SK-N-SH (cell line): ENCODE measurements around the gene MAPKAP1. TPM values are rescaled to one million over a fixed set of nuclear protein-coding genes. Genes with fewer than 3 reads are reported as not detected.
"Not testable (repeated sequence)": the region's sequence is repeated elsewhere in the genome, so short reads cannot be mapped to it uniquely, and the experiment has no call there.

ENCODE experiments used
- CTCF ChIA-PET: fragments of 300-600, 350-600 bp; formaldehyde crosslinking; extraction: SDS; loops from one replicate; lab custom pipeline; 2021; lab: Yijun Ruan, JAX
- POLR2A ChIA-PET: fragments of 350-600 bp; sonication (Branson Sonifier 250); formaldehyde crosslinking; extraction: SDS; loops from one replicate; lab custom pipeline; 2020; ENCODE audit warnings: antibody characterized with exemption, inconsistent platforms; lab: Yijun Ruan, JAX
- DNase-seq: peaks from one replicate; pipeline ENCODE4 v3.0.0; 2012
- H2AFZ ChIP-seq: fragments of 200-600 bp; sonication (generic); 2 replicates; pipeline ENCODE4 v1.8.1; 2016; ENCODE audit warnings: antibody characterized with exemption, mild to moderate bottlenecking, low read depth
- H3F3A ChIP-seq: fragments of 200-600 bp; sonication (generic); replicated peaks from 2 replicates; pipeline ENCODE3; 2016; ENCODE audit warnings: antibody characterized with exemption, mild to moderate bottlenecking; ENCODE audit not compliant: insufficient read depth
- H3K27ac ChIP-seq, 2 experiments: fragments of 200-500 bp in 1 of 2; fragments of 200-600 bp in 1 of 2; sonication (Bioruptor generic) in 1 of 2; sonication (generic), shearing (Covaris generic) in 1 of 2; 2 replicates each; pipeline versions ENCODE4 v1.5.1 to v1.6.1; 2014 to 2016; ENCODE audit warnings: low read depth in 2 of 2, inconsistent platforms in 1 of 2, low read length in 1 of 2, mild to moderate bottlenecking in 1 of 2, mixed read lengths in 1 of 2
- H3K27me3 ChIP-seq: fragments of 200-600 bp; sonication (generic), shearing (Covaris generic); 2 replicates; pipeline ENCODE4 v1.6.1; 2016; ENCODE audit warnings: mixed run types; ENCODE audit not compliant: insufficient read depth
- H3K36me3 ChIP-seq, 2 experiments: fragments of 200-500 bp in 1 of 2; fragments of 200-600 bp in 1 of 2; sonication (Bioruptor generic) in 1 of 2; sonication (generic) in 1 of 2; replicated peaks in 1 of 2; 2 replicates each; pipeline versions ENCODE3 to v1.5.1; 2014 to 2016; ENCODE audit warnings: low read length in 1 of 2, mild to moderate bottlenecking in 1 of 2; ENCODE audit not compliant: insufficient read depth in 2 of 2, control insufficient read depth in 1 of 2
- H3K4me1 ChIP-seq, 2 experiments: fragments of 200-500 bp in 1 of 2; fragments of 200-600 bp in 1 of 2; sonication (Bioruptor generic) in 1 of 2; sonication (generic), shearing (Covaris generic) in 1 of 2; 2 replicates each; pipeline versions ENCODE4 v1.5.1 to v1.6.1; 2014 to 2016; ENCODE audit warnings: low read depth in 1 of 2, low read length in 1 of 2, mixed run types in 1 of 2; ENCODE audit not compliant: insufficient read depth in 2 of 2, control insufficient read depth in 1 of 2
- H3K4me2 ChIP-seq: fragments of 200-600 bp; sonication (generic), shearing (Covaris generic); 2 replicates; pipeline ENCODE4 v1.6.1; 2017; ENCODE audit warnings: mixed run types
- H3K4me3 ChIP-seq, 2 experiments: fragments of 200-500 bp in 1 of 2; fragments of 200-600 bp in 1 of 2; sonication (Bioruptor generic) in 1 of 2; sonication (generic), shearing (Covaris generic) in 1 of 2; 2 replicates each; pipeline versions ENCODE4 v1.5.1 to v1.8.1; 2014 to 2016; ENCODE audit warnings: low read depth in 2 of 2, inconsistent platforms in 1 of 2, low read length in 1 of 2, mild to moderate bottlenecking in 1 of 2, mixed read lengths in 1 of 2, moderate library complexity in 1 of 2
- H3K79me2 ChIP-seq: fragments of 200-600 bp; sonication (generic); 2 replicates; pipeline ENCODE4 v1.8.1; 2017; ENCODE audit warnings: mild to moderate bottlenecking; ENCODE audit not compliant: insufficient read depth
- H3K9ac ChIP-seq: fragments of 200-600 bp; sonication (generic); 2 replicates; pipeline ENCODE4 v1.6.1; 2017; ENCODE audit warnings: mixed run types
- H3K9me2 ChIP-seq: fragments of 200-600 bp; sonication (generic); 2 replicates; pipeline ENCODE4 v1.6.1; 2017; ENCODE audit warnings: mixed run types
- H3K9me3 ChIP-seq: fragments of 200-600 bp; sonication (generic); 2 replicates; pipeline ENCODE4 v1.6.1; 2017; ENCODE audit warnings: mixed run types, mild to moderate bottlenecking, moderate library complexity
- H4K20me1 ChIP-seq: fragments of 200-600 bp; sonication (generic); 2 replicates; pipeline ENCODE4 v1.6.1; 2017; ENCODE audit warnings: mild to moderate bottlenecking, mixed run types; ENCODE audit not compliant: insufficient read depth
- ELF1 ChIP-seq: IDR thresholded peaks from 2 replicates; pipeline ENCODE4 v1.4.0; 2012
- EP300 ChIP-seq, 2 experiments: IDR thresholded peaks; 2 replicates each; pipeline versions ENCODE4 v1.4.0 to v1.6.1; 2012; ENCODE audit warnings: borderline replicate concordance in 1 of 2, low read depth in 1 of 2, low read length in 1 of 2
- FOSL2 ChIP-seq: IDR thresholded peaks from 2 replicates; pipeline ENCODE4 v1.4.0; 2012; ENCODE audit warnings: low read depth, mild to moderate bottlenecking, moderate library complexity, borderline replicate concordance
- GABPA ChIP-seq: IDR thresholded peaks from 2 replicates; pipeline ENCODE4 v1.4.0; 2012; ENCODE audit warnings: low read depth, mild to moderate bottlenecking
- GATA2 ChIP-seq: sonication (generic); formaldehyde crosslinking; IDR thresholded peaks from 2 replicates; pipeline ENCODE4 v1.5.0; 2020; ENCODE audit warnings: mild to moderate bottlenecking, missing genetic modification reagents
- MXI1 ChIP-seq: IDR thresholded peaks from 2 replicates; pipeline ENCODE4 v1.6.1; 2012; ENCODE audit warnings: mild to moderate bottlenecking, low read depth, low read length, improper control_type of control experiment
- POLR2AphosphoS5 ChIP-seq: IDR thresholded peaks from 2 replicates; pipeline ENCODE4 v1.6.1; 2012; ENCODE audit warnings: low read depth, low read length
- RAD21 ChIP-seq: IDR thresholded peaks from 2 replicates; pipeline ENCODE4 v1.6.1; 2012; ENCODE audit warnings: mild to moderate bottlenecking, low read length
- RXRA ChIP-seq: IDR thresholded peaks from 2 replicates; pipeline ENCODE4 v1.4.0; 2012; ENCODE audit warnings: low read depth, mild to moderate bottlenecking, borderline replicate concordance
- SIN3A ChIP-seq: IDR thresholded peaks from 2 replicates; pipeline ENCODE4 v1.6.1; 2012; ENCODE audit warnings: low read depth, mild to moderate bottlenecking, low read length, moderate library complexity, borderline replicate concordance
- TAF1 ChIP-seq: IDR thresholded peaks from 2 replicates; pipeline ENCODE4 v1.6.1; 2012; ENCODE audit warnings: low read depth, mild to moderate bottlenecking, low read length, moderate library complexity, borderline replicate concordance
- TEAD4 ChIP-seq: IDR thresholded peaks from 2 replicates; pipeline ENCODE4 v1.4.0; 2012; ENCODE audit warnings: mild to moderate bottlenecking, borderline replicate concordance; ENCODE audit not compliant: insufficient read depth
- WGBS: methylation state at CpG from one replicate; pipeline ENCODE4 v1.1.6; 2017; ENCODE audit warnings: low lambda C conversion rate; 5-methylcytosine and 5-hydroxymethylcytosine counted together
- polyA plus RNA-seq, 3 experiments: library from polyadenylated mRNA; depleted of rRNA; stranded (reverse); fragments of >200 nt; gene quantifications; 2 replicates each; pipeline ENCODE4 v1.2.3, GENCODE V29; 2012
- TF ChIP-seq, protein P1 (sequence below): IDR thresholded peaks from 2 replicates; pipeline ENCODE4 v1.4.0; 2012; ENCODE audit warnings: low read depth
- TF ChIP-seq, protein P2 (sequence below): IDR thresholded peaks from 2 replicates; pipeline ENCODE4 v1.4.0; 2012; ENCODE audit warnings: low read depth, borderline replicate concordance
- TF ChIP-seq, protein P3 (sequence below): fragments of 200-600 bp; sonication (generic); IDR thresholded peaks from 2 replicates; pipeline ENCODE4 v1.6.1; 2017; ENCODE audit warnings: antibody characterized with exemption, mild to moderate bottlenecking, moderate library complexity
- TF ChIP-seq, protein P4 (sequence below): fragments of 150-350 bp; IDR thresholded peaks from 2 replicates; pipeline ENCODE4 v1.6.1; 2016; ENCODE audit warnings: mild to moderate bottlenecking, low read depth, low read length

The MAPKAP1 gene
- polyA plus RNA-seq, 1 of the 3 experiments (the other 2 are of a cell fraction), result 117 TPM

DNA sequence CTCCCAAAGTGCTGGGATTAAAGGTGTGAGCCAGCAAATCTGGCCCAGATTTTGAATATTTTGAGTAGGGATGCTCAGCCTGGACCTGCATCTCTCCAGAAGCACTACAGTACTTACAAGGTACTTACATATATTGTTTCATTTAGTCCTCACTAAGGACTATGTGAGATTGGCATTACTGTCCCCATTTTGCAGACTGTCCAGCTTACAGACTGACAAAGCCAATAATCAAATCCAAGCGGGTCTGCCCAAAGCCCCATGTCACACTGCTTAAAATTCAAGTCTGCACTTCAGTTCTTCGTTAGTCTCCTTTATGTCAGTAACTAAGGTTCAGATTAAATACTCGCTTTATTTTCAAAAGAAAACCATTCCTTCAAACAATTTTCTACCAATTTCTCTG, 7.1 kb downstream of the MAPKAP1 start:
- Histone ChIP-seq H3K4me3 (no peak overlapping the region), H3K4me1 (peaks cover 3 to 10% of the 10 kb centered on the region in 2 experiments; a peak in 2 of 4 replicates), H3F3A (peaks cover 14% of the 10 kb centered on the region), H3K36me3 (peaks cover 0 to 12% of the 10 kb centered on the region in 2 experiments), H3K9me3 (no peaks in the 10 kb centered on the region), H3K9ac (no peak overlapping the region), H3K79me2 (peaks cover 99% of the 10 kb centered on the region), H2AFZ (no peak overlapping the region), H3K9me2 (no peaks in the 10 kb centered on the region), H3K4me2 (no peak overlapping the region), H3K27ac (peak overlapping the region in 1 of 2 experiments; percentile 33; a peak in 1 of 4 replicates), H4K20me1 (peaks cover 33% of the 10 kb centered on the region), H3K27me3 (no peaks in the 10 kb centered on the region)
- no peak for DNase-seq
- no peak for TF ChIP-seq EP300 (IDR thresholded peaks at IDR 0.05; ENCODE audit: borderline replicate concordance in 1 of 2, low read depth in 1 of 2, low read length in 1 of 2)
- no peak for TF ChIP-seq RAD21
- no peak for TF ChIP-seq FOSL2
- TF ChIP-seq GABPA, result no peak
- no peak for TF ChIP-seq POLR2AphosphoS5
- TF ChIP-seq MXI1, result no peak
- TF ChIP-seq RXRA, result no peak
- no peak for TF ChIP-seq TAF1
- CTCF ChIA-PET, result no interaction called here
- 98% methylated on average over 3 of the region's 3 CpGs for WGBS
- POLR2A ChIA-PET, result no interaction called here

DNA sequence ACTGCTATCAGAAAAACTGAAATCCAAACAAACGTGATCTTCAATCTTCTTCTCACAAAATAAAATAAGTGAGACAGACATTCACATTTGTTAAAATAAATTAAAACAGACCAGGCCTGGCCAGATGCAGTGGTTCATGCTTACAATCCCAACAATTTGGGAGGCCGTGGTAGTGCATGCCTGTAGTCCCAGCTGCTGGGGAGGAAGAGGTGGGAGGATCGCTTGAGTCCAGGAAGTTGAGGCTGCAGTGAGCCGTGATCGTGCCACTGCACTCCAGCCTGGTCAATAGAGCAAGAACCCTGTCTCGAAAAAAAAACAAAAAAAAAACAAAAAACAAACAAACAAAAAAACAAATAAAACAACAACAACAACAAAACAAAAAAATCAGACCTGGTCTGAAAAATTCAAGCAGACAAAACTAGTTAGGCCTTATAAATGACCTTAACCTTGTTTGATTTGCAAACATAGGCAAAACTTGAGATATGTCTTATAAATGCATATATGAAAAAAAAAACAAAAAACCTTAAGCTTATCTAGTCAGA, 10.8 kb downstream of the MAPKAP1 start:
- peaks cover 7% of the 10 kb centered on the region for H3F3A ChIP-seq
- H3K27ac ChIP-seq, result no peak overlapping the region
- H4K20me1 ChIP-seq, result peaks cover 24% of the 10 kb centered on the region
- peaks cover 3 to 7% of the 10 kb centered on the region in 2 experiments; a peak in 2 of 4 replicates for H3K4me1 ChIP-seq
- H3K4me2 ChIP-seq, result no peak overlapping the region
- WGBS, result 96% methylated on average over 6 of the region's 6 CpGs
- H3K36me3 ChIP-seq, result peaks cover 0 to 7% of the 10 kb centered on the region in 2 experiments
- no peak for DNase-seq
- H3K79me2 ChIP-seq, result peaks cover 94% of the 10 kb centered on the region
- H3K9me3 ChIP-seq, result no peaks in the 10 kb centered on the region
- H3K9ac ChIP-seq, result no peak overlapping the region
- no peaks in the 10 kb centered on the region for H3K9me2 ChIP-seq
- POLR2A ChIA-PET, result no interaction called here
- CTCF ChIA-PET, result no interaction called here
- H3K27me3 ChIP-seq, result no peaks in the 10 kb centered on the region
- no peak overlapping the region for H2AFZ ChIP-seq
- H3K4me3 ChIP-seq, result no peak overlapping the region
- TF ChIP-seq GATA2 (CRISPR knock-in tag) (no peak), ELF1 (no peak), TEAD4 (no peak), SIN3A (no peak), MXI1 (no peak)
- TF ChIP-seq, protein P1, sequence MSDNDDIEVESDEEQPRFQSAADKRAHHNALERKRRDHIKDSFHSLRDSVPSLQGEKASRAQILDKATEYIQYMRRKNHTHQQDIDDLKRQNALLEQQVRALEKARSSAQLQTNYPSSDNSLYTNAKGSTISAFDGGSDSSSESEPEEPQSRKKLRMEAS, result no peak
- TF ChIP-seq, protein P2, sequence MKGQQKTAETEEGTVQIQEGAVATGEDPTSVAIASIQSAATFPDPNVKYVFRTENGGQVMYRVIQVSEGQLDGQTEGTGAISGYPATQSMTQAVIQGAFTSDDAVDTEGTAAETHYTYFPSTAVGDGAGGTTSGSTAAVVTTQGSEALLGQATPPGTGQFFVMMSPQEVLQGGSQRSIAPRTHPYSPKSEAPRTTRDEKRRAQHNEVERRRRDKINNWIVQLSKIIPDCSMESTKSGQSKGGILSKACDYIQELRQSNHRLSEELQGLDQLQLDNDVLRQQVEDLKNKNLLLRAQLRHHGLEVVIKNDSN, result no peak
- TF ChIP-seq, protein P3, sequence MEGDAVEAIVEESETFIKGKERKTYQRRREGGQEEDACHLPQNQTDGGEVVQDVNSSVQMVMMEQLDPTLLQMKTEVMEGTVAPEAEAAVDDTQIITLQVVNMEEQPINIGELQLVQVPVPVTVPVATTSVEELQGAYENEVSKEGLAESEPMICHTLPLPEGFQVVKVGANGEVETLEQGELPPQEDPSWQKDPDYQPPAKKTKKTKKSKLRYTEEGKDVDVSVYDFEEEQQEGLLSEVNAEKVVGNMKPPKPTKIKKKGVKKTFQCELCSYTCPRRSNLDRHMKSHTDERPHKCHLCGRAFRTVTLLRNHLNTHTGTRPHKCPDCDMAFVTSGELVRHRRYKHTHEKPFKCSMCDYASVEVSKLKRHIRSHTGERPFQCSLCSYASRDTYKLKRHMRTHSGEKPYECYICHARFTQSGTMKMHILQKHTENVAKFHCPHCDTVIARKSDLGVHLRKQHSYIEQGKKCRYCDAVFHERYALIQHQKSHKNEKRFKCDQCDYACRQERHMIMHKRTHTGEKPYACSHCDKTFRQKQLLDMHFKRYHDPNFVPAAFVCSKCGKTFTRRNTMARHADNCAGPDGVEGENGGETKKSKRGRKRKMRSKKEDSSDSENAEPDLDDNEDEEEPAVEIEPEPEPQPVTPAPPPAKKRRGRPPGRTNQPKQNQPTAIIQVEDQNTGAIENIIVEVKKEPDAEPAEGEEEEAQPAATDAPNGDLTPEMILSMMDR, result no peak
- TF ChIP-seq, protein P4, sequence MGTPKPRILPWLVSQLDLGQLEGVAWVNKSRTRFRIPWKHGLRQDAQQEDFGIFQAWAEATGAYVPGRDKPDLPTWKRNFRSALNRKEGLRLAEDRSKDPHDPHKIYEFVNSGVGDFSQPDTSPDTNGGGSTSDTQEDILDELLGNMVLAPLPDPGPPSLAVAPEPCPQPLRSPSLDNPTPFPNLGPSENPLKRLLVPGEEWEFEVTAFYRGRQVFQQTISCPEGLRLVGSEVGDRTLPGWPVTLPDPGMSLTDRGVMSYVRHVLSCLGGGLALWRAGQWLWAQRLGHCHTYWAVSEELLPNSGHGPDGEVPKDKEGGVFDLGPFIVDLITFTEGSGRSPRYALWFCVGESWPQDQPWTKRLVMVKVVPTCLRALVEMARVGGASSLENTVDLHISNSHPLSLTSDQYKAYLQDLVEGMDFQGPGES, result no peak
- TF ChIP-seq, all 33 proteins: peak for 0

DNA sequence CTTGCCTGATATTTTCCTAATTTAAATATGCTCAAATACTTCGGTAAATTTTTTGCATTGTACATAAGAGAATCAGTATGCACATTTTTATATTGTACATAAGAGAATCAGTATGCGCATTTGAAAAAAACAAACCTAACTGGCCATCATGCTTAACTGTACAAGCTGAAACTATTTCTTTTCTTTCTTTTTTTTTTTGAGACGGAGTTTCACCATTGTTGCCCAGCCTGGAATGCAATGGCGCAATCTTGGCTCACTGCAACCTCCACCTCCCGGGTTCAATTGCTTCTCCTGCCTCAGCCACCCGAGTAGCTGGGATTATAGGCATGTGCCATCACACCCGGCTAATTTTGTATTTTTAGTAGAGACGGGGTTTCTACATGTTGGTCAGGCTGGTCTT, 11.5 kb downstream of the MAPKAP1 start:
- H3K36me3 ChIP-seq, H3K4me2 ChIP-seq, H3K27me3 ChIP-seq, H3K9ac ChIP-seq, DNase-seq, H2AFZ ChIP-seq, POLR2A ChIA-PET, H3K4me3 ChIP-seq, H3K27ac ChIP-seq, H3K4me1 ChIP-seq, H3K9me3 ChIP-seq, CTCF ChIA-PET, H3K9me2 ChIP-seq, H3F3A ChIP-seq: not testable (repeated sequence)
- WGBS, result 93% methylated on average over 8 of the region's 8 CpGs
- H4K20me1 ChIP-seq, result peaks cover 17% of the 10 kb centered on the region
- H3K79me2 ChIP-seq, result peaks cover 94% of the 10 kb centered on the region
